HepG2 (cell line): ENCODE results near the gene HIVEP2. TPM values are rescaled to one million over a fixed set of nuclear protein-coding genes. Genes with fewer than 3 reads are reported as not detected.

Experiments
- ATAC-seq: fragments of 200-7000 bp; cut with Tn5 transposase; 3 replicates; pipeline ENCODE4 v1.9.1; 2020; ENCODE audit warnings: mild to moderate bottlenecking, moderate library complexity
- BruUV-seq: library from RNA; stranded (reverse); fragments of 400-500 nt; replicated peaks from 2 replicates; lab custom pipeline; 2021; lab: Mats Ljungman, UMichigan
- CTCF ChIA-PET: fragments of 300-600 bp; formaldehyde crosslinking; extraction: SDS; loops from one replicate; lab custom pipeline; 2021; ENCODE audit warnings: low total read pairs, inconsistent platforms, low intra/inter-chr PET ratio; lab: Yijun Ruan, JAX
- POLR2A ChIA-PET: fragments of 350-600 bp; sonication (Branson Sonifier 250); formaldehyde crosslinking; loops from one replicate; lab custom pipeline; 2020; ENCODE audit warnings: antibody characterized with exemption, inconsistent platforms; lab: Yijun Ruan, JAX
- DNase-seq: peaks from one replicate; pipeline ENCODE4 v3.0.0-alpha.2; 2015; ENCODE audit warnings: low spot score
- FAIRE-seq: peaks from 3 replicates; lab custom pipeline; 2011; peaks lifted over from hg19 to GRCh38; lab: Jason Lieb, UNC
- H2AFZ ChIP-seq: one replicate; pipeline ENCODE4 v1.6.1; 2011; ENCODE audit warnings: low read length, inconsistent platforms
- H3K27ac ChIP-seq: fragments of 300-600 bp; 3 replicates; pipeline ENCODE4 v1.8.0; 2011; ENCODE audit warnings: mixed run types, mild to moderate bottlenecking, mixed read lengths, low read length, inconsistent platforms; ENCODE audit not compliant: insufficient read depth; ENCODE audit errors: extremely low read length
- H3K27me3 ChIP-seq, 2 experiments: fragments of 200-600 bp in 1 of 2; 2 replicates in 1 of 2; 3 replicates in 1 of 2; pipeline versions ENCODE4 v1.6.0 to v1.8.0; 2011; ENCODE audit warnings: low read length in 2 of 2, mild to moderate bottlenecking in 2 of 2, moderate library complexity in 2 of 2, inconsistent platforms in 1 of 2; ENCODE audit not compliant: insufficient read depth in 2 of 2, control insufficient read depth in 1 of 2
- H3K36me3 ChIP-seq, 2 experiments: fragments of 200-600 bp in 1 of 2; replicated peaks in 1 of 2; 2 replicates in 1 of 2; 3 replicates in 1 of 2; pipeline versions ENCODE4 v1.5.1 to v1.8.0; 2011; ENCODE audit warnings: low read length in 2 of 2, inconsistent platforms in 1 of 2; ENCODE audit not compliant: insufficient read depth in 2 of 2, control insufficient read depth in 1 of 2
- H3K4me1 ChIP-seq: 2 replicates; pipeline ENCODE4 v1.5.1; 2012; ENCODE audit warnings: low read length, inconsistent platforms; ENCODE audit not compliant: insufficient read depth
- H3K4me2 ChIP-seq: 2 replicates; pipeline ENCODE4 v1.6.0; 2011; ENCODE audit warnings: low read depth, low read length, inconsistent platforms
- H3K4me3 ChIP-seq, 3 experiments: fragments of 200-600 bp in 1 of 3; sonication (generic), shearing (Covaris generic) in 1 of 3; replicated peaks in 1 of 3; 2 replicates each; pipeline ENCODE4 v1.5.1; 2011 to 2016; ENCODE audit warnings: low read length in 3 of 3, inconsistent platforms in 2 of 3, low read depth in 2 of 3, mild to moderate bottlenecking in 2 of 3, control low read depth in 1 of 3, mixed read lengths in 1 of 3; ENCODE audit not compliant: insufficient read depth in 1 of 3
- H3K79me2 ChIP-seq: one replicate; pipeline ENCODE4 v1.6.1; 2011; ENCODE audit warnings: low read length, inconsistent platforms; ENCODE audit not compliant: insufficient read depth
- H3K9ac ChIP-seq: 2 replicates; pipeline ENCODE4 v1.6.0; 2011; ENCODE audit warnings: mild to moderate bottlenecking, low read depth, low read length, inconsistent platforms; ENCODE audit not compliant: insufficient read depth
- H3K9me3 ChIP-seq: 2 replicates; pipeline ENCODE4 v1.5.1; 2012; ENCODE audit warnings: mild to moderate bottlenecking, low read length
- H4K20me1 ChIP-seq: 2 replicates; pipeline ENCODE4 v1.6.0; 2011; ENCODE audit warnings: inconsistent platforms, mild to moderate bottlenecking, low read length, moderate library complexity; ENCODE audit not compliant: insufficient read depth
- BHLHE40 ChIP-seq: IDR thresholded peaks from 2 replicates; pipeline ENCODE4 v1.6.1; 2011; ENCODE audit warnings: low read length, improper control_type of control experiment
- FOSL2 ChIP-seq: sonication (generic); formaldehyde crosslinking; IDR thresholded peaks from 2 replicates; pipeline ENCODE4 v1.4.0; 2020; ENCODE audit warnings: missing genetic modification reagents
- NCOA2 ChIP-seq: sonication (generic); formaldehyde crosslinking; IDR thresholded peaks from 2 replicates; pipeline ENCODE4 v1.8.0; 2022; ENCODE audit warnings: inconsistent platforms
- NCOR1 ChIP-seq: fragments of 200-600 bp; sonication (generic); IDR thresholded peaks from 2 replicates; pipeline ENCODE4 v1.7.0; 2017; ENCODE audit warnings: antibody characterized with exemption, low read length, borderline replicate concordance
- NFE2 ChIP-seq: sonication (generic); formaldehyde crosslinking; IDR thresholded peaks from 2 replicates; pipeline ENCODE4 v1.4.0; 2020; ENCODE audit warnings: missing genetic modification reagents
- NR2F1 ChIP-seq, 2 experiments: fragments of 450-650 bp in 1 of 2; formaldehyde crosslinking in 1 of 2; IDR thresholded peaks; 2 replicates each; pipeline versions ENCODE4 v1.5.0 to v1.6.1; 2016 to 2020; ENCODE audit warnings: mild to moderate bottlenecking in 1 of 2, missing compliant biosample characterization in 1 of 2, missing genetic modification reagents in 1 of 2, moderate library complexity in 1 of 2
- NR2F2 ChIP-seq: IDR thresholded peaks from 2 replicates; pipeline ENCODE4 v1.6.1; 2012; ENCODE audit warnings: low read depth, inconsistent platforms, borderline replicate concordance
- NR2F6 ChIP-seq, 2 experiments: IDR thresholded peaks; 2 replicates each; pipeline ENCODE4 v1.6.1; 2016; ENCODE audit warnings: antibody characterized with exemption in 1 of 2, mild to moderate bottlenecking in 1 of 2
- RARA ChIP-seq: IDR thresholded peaks from 2 replicates; pipeline ENCODE4 v1.6.1; 2016; ENCODE audit warnings: missing genetic modification reagents, missing compliant biosample characterization
- RERE ChIP-seq: IDR thresholded peaks from 2 replicates; pipeline ENCODE4 v1.6.1; 2016; ENCODE audit warnings: low read depth, missing genetic modification reagents, missing compliant biosample characterization
- SCMH1 ChIP-seq: sonication (generic); formaldehyde crosslinking; IDR thresholded peaks from 2 replicates; pipeline ENCODE4 v1.9.0; 2021; ENCODE audit warnings: missing genetic modification reagents, mild to moderate bottlenecking, borderline replicate concordance
- SOX13 ChIP-seq, 3 experiments: fragments of 450-650 bp in 1 of 3; sonication (generic) in 1 of 3; formaldehyde crosslinking in 1 of 3; IDR thresholded peaks in 2 of 3; conservative IDR thresholded peaks in 1 of 3; 2 replicates each; pipeline versions ENCODE4 v1.5.0 to v1.6.1; 2016 to 2020; ENCODE audit warnings: antibody characterized with exemption in 1 of 3, mild to moderate bottlenecking in 1 of 3, missing compliant biosample characterization in 1 of 3, missing genetic modification reagents in 1 of 3, moderate library complexity in 1 of 3
- SP1 ChIP-seq, 2 experiments: fragments of 450-650 bp in 1 of 2; sonication (generic) in 1 of 2; formaldehyde crosslinking in 1 of 2; IDR thresholded peaks; 2 replicates each; pipeline versions ENCODE4 v1.4.0 to v1.6.1; 2016 to 2020; ENCODE audit warnings: missing genetic modification reagents in 1 of 2
- TARDBP ChIP-seq: sonication (generic); formaldehyde crosslinking; IDR thresholded peaks from 2 replicates; pipeline ENCODE4 v1.8.0; 2022; ENCODE audit warnings: mild to moderate bottlenecking, missing genetic modification reagents
- TBX2 ChIP-seq: sonication (generic); formaldehyde crosslinking; IDR thresholded peaks from 2 replicates; pipeline ENCODE4 v1.5.0; 2020; ENCODE audit warnings: missing genetic modification reagents, mild to moderate bottlenecking, borderline replicate concordance
- ZNF326 ChIP-seq: sonication (generic); formaldehyde crosslinking; IDR thresholded peaks from 2 replicates; pipeline ENCODE4 v1.4.0; 2020; ENCODE audit warnings: missing genetic modification reagents, borderline replicate concordance
- ZNF746 ChIP-seq: sonication (generic); formaldehyde crosslinking; IDR thresholded peaks from 2 replicates; pipeline ENCODE4 v1.8.0; 2022; ENCODE audit warnings: mild to moderate bottlenecking, missing genetic modification reagents
- WGBS: methylation state at CpG from one replicate; pipeline ENCODE4 v1.1.6; 2017; ENCODE audit warnings: low lambda C conversion rate; 5-methylcytosine and 5-hydroxymethylcytosine counted together
- in situ Hi-C: cut with HindIII; loops from 2 replicates; pipeline ENCODE4 v1.10.0; 2017; ENCODE audit warnings: low pct_unique_long_range_greater_than_20kb; ENCODE audit not compliant: extremely low pct_ligation_motif_present
- intact Hi-C: fragments of 100-400 bp; cut with micrococcal nuclease; formaldehyde crosslinking; loops from one replicate; pipeline ENCODE4 v1.10.0; 2022; ENCODE audit not compliant: unreplicated experiment
- polyA plus RNA-seq, 8 experiments: library from polyadenylated mRNA; depleted of rRNA in 3 of 8; stranded (reverse) in 7 of 8; unstranded in 1 of 8; fragments of >200 nt; fragmentation: Illumina TruSeq in 4 of 8; extraction: Trizol in 4 of 8; gene quantifications; 2 replicates each; pipeline versions ENCODE4 v1.2.1 to v1.2.3, GENCODE V29; 2011 to 2016; ENCODE audit warnings: low read depth in 4 of 8, missing spikeins in 1 of 8, mixed read lengths in 1 of 8; ENCODE audit not compliant: insufficient read depth in 1 of 8
- total RNA-seq, 5 experiments: library from RNA; depleted of rRNA; stranded (reverse); fragments of >200 nt; fragmentation: Illumina TruSeq; extraction: Trizol; gene quantifications; 2 replicates each; pipeline ENCODE4 v1.2.3, GENCODE V29; 2016; ENCODE audit warnings: low read depth in 1 of 5

The HIVEP2 gene
- total and polyA plus RNA-seq, 2 of the 13 experiments (the other 11 are each of a cell fraction or from before 2014, with no cell fraction given): 3.4 to 12.9 TPM

- H3K36me3 ChIP-seq: no peaks in the 10 kb centered on the region
- no peak overlapping the region for H3K4me3 ChIP-seq
- FAIRE-seq (no peak), ATAC-seq (peak; percentile 43; the same call in 1 of the 3 replicates), DNase-seq (peak; percentile 55)
- intact Hi-C loops: loop anchor here (1.0 kb wide), 1 partner anchor 51 kb away; no protein-coding TSS in a partner anchor
- no TSS peak for BruUV-seq
- H4K20me1 ChIP-seq: peaks cover 9% of the 10 kb centered on the region; the same call in 1 of the 2 replicates
- no peak overlapping the region for H3K4me2 ChIP-seq
- ChIA-PET POLR2A (no interaction called here), CTCF (no interaction called here)
- no peaks in the 10 kb centered on the region for H3K9me3 ChIP-seq
- no peak overlapping the region for H3K9ac ChIP-seq
- 0% methylated on average over 1 of the region's 1 CpG for WGBS
- no peak overlapping the region for H3K27ac ChIP-seq
- in situ Hi-C loops: no loop called here
- H3K79me2 ChIP-seq: peaks cover 5% of the 10 kb centered on the region
- H2AFZ ChIP-seq: no peak overlapping the region
- TF ChIP-seq NCOR1: no peak
- no peak for TF ChIP-seq SCMH1 (CRISPR knock-in tag)
- TF ChIP-seq BHLHE40: no peak
- TF ChIP-seq NR2F1 (CRISPR knock-in tag; IDR thresholded peaks at IDR 0.05): peak in 1 of 2 experiments; percentile 49; a peak in 1 of 4 replicates
- TF ChIP-seq NR2F6 (IDR thresholded peaks at IDR 0.05): peak; percentile 81
- TF ChIP-seq NR2F6 (CRISPR knock-in tag; IDR thresholded peaks at IDR 0.05): peak; percentile 68; the same call in 1 of the 2 replicates
- no peak for TF ChIP-seq SP1 (IDR thresholded peaks at IDR 0.05)
- TF ChIP-seq SP1 (CRISPR knock-in tag; IDR thresholded peaks at IDR 0.05): no peak
- no peak for TF ChIP-seq NCOA2 (CRISPR knock-in tag)
- TF ChIP-seq TARDBP: no peak
- peak; percentile 24; the same call in 1 of the 2 replicates for TF ChIP-seq RARA (CRISPR knock-in tag)
- TF ChIP-seq FOSL2 (CRISPR knock-in tag): peak; percentile 49; the same call in 1 of the 2 replicates
- TF ChIP-seq RERE: peak; percentile 47; the same call in 1 of the 2 replicates
- TF ChIP-seq ZNF326: no peak
- TF ChIP-seq NR2F2: peak; percentile 80
- no peak for TF ChIP-seq ZNF746 (CRISPR knock-in tag)
- peak; percentile 42; the same call in 1 of the 2 replicates for TF ChIP-seq TBX2 (CRISPR knock-in tag)
- TF ChIP-seq NFE2 (CRISPR knock-in tag): no peak
- no peak for TF ChIP-seq SOX13 (IDR thresholded peaks at IDR 0.05)
- TF ChIP-seq SOX13 (CRISPR knock-in tag; conservative IDR thresholded peaks at IDR 0.05 in 1 of 2, IDR thresholded peaks at IDR 0.05 in 1 of 2): peak in 1 of 2 experiments; percentile 50; a peak in 1 of 4 replicates
- H3K4me1 ChIP-seq: peaks cover 41% of the 10 kb centered on the region
- H3K27me3 ChIP-seq: no peaks in the 10 kb centered on the region
These were observed 70.3 kb downstream of the HIVEP2 start for GRCh38 chr6:142874676-142875075.
